HG03521 (cell line): ENCODE measurements around the gene TMEM132C.

Experiments used
- ATAC-seq: cut with Tn5 transposase; IDR thresholded peaks from one replicate; pipeline ENCODE4 v1.9.1; 2021; ENCODE audit warnings: mild to moderate bottlenecking, moderate library complexity; ENCODE audit not compliant: unreplicated experiment

The TMEM132C gene

GRCh38 chr12:128606051-128606450, 339.1 kb downstream of the TMEM132C start:
- no peak for ATAC-seq

- ATAC-seq: no peak
Measured at GRCh38 chr12:128606538-128606937, 339.6 kb downstream of the TMEM132C start.

DNA sequence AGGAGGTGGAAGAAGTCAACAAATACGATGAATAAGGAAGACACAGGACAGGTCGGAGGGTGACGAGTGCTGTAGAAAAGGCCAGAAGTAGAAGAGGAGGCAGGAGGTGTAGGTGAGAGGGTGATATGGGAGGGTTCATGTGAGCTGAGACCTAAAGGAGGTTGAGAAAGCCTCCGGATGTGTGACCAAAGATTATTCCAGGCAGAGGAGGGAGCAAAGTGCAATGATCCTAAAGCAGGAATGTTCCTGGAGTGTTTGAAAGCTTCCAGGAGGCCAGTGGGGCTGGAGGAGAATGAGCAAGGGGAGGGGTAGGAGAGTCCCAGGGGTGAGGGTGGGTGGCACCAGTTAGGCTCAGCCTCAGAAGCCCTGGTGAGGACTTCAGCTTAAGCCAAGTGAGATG, 340.0 kb downstream of the TMEM132C start:
- no peak for ATAC-seq

- no peak for ATAC-seq
Measured at GRCh38 chr12:128607641-128608040, 340.7 kb downstream of the TMEM132C start.

GRCh38 chr12:128609861-128610260, 342.9 kb downstream of the TMEM132C start:
- no peak for ATAC-seq

GRCh38 chr12:128611736-128612135, 344.8 kb downstream of the TMEM132C start:
- ATAC-seq: no peak

- no peak for ATAC-seq
Measured at GRCh38 chr12:128612150-128612850, 345.3 kb downstream of the TMEM132C start.

DNA sequence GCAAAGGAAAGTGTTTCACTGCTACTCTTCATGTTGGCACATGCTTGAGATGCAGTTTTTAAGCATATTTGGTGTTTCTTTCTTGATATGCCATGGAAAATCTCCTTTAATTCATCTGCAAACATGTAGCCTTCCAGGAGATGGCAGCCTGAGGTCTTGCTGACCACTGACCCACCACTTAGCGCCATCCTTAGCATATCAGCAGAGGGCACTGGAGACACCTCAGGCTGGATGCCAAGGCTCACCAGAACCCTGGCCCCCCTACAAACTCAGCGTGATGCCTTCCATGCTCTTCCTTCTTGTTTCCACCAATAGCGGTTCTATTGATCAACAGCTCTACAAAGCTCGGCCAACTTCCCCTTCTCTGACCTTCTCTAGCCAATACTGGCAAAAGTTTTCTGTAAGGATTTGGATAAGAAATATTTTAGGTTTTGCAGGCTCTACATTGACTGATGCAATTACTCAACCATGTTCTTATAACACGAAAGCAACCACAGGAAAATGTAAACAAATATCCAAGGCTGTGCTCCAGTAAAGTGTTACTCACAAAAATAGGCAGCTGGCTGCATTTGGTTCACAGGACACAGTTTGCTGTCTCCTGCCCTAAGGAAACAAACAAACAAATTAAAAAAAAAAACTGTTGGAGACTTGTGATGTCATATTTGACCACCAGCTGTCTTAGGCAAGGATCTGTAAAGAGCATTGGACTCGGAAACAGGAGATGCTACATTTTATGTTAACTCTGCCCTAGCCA, 347.0 kb downstream of the TMEM132C start:
- ATAC-seq: no peak

- no peak for ATAC-seq
Measured at GRCh38 chr12:128617304-128617833, 350.4 kb downstream of the TMEM132C start.

DNA sequence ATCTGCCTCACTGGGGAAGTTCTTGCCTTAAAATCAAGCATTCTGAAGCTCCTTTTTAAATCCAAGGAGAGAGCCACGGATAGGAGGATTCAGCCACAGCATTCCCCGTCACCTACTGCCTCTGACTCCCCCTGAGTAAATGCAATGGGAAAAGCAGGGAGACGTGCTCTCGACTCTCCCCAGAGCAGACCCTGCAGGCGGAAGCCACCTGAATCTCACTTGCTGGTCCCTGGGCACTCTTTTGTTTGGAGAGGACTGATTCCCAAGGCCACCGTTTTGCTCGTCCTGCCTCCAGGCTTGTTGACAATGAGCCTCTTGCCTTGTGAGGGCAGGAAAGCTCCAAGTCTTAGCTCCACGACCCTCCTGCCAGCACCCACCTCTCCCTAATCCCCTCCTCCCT, 352.3 kb downstream of the TMEM132C start:
- ATAC-seq: no peak

GRCh38 chr12:128621304-128621703, 354.3 kb downstream of the TMEM132C start:
- ATAC-seq: no peak

DNA sequence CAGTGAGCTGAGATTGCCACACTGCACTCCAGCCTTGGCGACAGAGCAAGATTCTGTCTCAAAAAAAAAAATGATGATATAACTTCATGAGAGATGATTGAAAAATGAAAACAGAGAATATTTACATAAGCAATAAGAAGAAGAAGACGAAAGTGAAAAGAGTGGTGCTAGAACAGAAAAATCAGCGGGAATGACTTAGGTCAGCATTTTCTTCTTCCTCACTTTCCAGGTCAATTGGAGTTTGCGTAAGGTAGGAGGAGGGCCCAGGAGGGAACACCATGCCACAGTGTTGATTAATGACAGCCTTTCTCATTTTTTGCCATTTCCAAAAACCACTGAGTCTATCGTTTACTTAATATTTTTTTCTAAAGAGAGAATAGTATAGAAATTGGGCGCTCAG, 356.8 kb downstream of the TMEM132C start:
- ATAC-seq: no peak

DNA sequence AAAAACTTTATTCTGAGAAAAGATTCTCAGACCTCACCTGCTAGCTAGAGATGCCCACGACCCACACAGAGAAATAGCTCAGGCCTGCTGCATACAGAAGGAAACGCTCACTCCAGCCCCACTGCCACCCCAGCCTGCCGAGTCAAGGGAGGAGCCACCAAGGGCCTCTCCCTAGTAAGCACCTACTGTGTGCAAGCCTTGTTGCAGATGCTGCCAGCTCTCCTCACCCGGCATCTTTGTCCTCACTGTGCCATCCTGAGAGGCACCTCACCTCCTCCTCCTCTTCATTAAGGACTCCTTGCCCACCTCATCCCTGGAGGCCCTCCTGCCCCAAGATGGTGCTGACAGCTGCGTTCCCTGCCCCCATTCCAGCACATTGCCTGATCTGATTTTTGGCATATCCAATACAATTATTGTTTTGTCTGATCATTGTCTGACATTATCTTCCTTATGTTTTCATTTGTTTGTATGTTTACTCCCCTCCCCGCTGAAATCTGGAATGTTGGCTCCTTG, 359.9 kb downstream of the TMEM132C start:
- no peak for ATAC-seq

DNA sequence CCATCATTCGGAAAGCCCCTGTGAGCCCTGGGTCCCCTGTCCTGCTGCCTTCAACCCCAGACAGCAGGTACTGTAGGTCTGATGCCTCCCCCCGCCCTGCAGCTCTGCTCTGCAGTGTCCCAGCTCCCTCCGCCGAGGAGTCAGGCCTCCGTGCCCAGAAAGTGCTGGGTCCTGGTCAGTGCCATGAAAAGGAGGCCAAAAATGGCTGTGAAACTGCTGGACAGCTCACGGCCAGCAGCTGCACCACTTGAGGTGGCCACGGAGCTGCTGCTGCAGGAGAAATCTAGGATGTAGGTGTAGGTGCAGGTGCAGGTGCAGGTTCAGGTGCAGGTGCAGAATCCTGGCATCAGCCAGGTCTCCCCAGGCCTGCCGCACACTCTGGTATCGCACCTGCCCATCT, 360.7 kb downstream of the TMEM132C start:
- no peak for ATAC-seq

GRCh38 chr12:128629979-128630378, 363.0 kb downstream of the TMEM132C start:
- no peak for ATAC-seq

DNA sequence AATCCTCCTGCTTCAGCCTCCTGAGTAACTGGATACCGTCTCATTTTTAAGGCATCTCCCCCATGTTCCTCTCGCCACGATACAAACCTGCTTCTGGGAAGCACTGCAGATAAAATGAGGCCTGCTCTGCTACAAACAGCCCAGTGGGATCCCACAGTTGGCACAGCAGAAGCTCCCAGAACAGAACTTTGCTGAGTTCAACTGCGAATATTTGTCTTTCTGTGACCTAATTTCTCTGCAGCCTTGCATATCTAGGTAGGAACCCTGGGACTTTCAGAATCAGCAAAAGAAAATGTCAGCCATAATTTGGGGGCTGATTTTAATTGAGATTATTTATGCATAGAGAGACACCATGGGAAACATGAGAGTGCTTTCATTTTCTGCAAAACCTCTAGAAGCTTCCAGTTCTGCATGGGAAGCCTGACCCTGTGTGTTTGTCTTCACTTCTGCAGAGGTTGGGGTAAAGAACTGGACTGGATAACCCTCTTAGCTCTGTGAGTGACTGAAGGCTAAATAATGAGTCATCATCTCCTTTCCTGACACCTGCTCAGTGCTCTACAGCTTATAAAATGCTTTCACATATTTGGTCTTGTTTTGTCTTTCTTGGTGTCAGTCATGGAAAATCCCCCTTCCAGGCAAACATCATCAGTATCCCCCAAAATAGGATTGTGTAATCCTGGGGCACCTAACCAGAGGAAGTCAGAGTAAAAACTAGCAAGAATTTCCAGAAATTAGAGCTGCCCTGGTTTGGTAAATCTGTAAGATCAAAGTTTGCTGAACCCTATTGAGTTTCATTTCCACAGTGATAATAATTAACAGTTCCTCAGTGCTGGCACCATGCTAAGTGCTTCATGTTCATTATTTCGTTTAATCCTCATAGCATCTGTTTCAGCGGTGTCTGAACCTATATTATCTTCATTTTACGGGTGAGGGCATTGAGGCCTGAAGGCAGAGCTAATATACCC, 371.0 kb downstream of the TMEM132C start:
- peak; percentile 88 for ATAC-seq

GRCh38 chr12:128639089-128639488, 372.1 kb downstream of the TMEM132C start:
- ATAC-seq: no peak

DNA sequence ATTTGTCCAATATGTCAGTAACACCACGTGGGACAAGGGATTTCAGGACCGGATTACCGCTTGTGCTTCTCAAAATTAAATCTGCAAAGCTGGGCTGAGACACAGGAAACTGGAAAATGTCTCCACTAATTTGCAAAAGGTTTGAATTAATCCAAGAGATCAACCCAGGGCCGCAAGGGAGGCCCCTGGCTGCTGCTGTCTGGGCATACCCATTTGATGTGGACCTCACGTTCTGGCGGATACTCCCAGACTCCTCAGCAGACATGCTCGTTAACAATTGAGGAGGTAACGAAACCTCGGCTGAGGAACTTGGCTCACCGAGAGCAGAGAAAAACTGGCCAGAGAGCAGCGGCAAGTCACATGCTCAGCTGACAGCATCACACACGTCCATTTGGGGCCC, 376.2 kb downstream of the TMEM132C start:
- ATAC-seq: no peak

DNA sequence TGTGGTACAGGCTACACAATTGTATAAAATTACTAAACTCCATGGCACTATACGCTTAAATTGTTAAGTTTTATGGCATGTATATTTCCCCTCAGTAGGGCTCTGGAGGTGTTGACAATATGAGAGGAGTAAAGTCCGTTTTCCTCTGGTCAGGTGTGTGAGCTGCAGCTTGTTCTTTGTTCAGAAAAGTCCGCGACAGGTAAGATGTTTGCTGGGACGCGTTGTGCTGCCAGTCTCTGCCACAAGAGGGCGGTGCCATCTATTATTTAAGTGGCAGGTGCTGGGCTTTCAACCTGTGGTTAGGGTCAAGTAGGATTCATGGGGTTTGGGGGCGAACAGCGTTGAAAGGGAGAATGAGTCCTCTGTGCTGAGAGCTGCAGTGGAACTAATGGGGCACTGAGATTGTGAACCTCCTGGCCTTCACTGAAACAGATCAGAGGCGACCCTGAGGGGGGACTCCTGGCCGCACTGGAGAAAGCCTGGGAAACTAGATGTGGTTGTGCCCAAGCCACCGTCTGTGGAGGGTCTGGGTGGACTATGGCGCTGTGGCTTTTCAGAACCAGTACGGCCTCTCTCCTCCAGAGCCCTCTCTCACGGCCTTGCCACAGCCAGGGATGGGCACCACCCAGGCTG, 377.8 kb downstream of the TMEM132C start:
- ATAC-seq: no peak

- ATAC-seq: no peak
Measured at GRCh38 chr12:128649902-128650301, 382.9 kb downstream of the TMEM132C start.
